K562 (cell line): ENCODE results near the gene DDC. TPM values are rescaled to one million over a fixed set of nuclear protein-coding genes. Genes with fewer than 3 reads are reported as not detected.

ENCODE experiments used
- BACH1 ChIP-seq: fragments of 200-800 bp; sonication (Bioruptor generic); IDR thresholded peaks from 2 replicates; pipeline ENCODE4 v1.6.1; 2016; ENCODE audit warnings: missing genetic modification characterization, missing compliant biosample characterization
- CBX2 ChIP-seq: fragments of 200-600 bp; sonication (generic); IDR thresholded peaks from one replicate; pipeline ENCODE4 v1.6.1; 2012; ENCODE audit warnings: mild to moderate bottlenecking, low read length, inconsistent platforms; ENCODE audit not compliant: insufficient read depth, poor library complexity, severe bottlenecking
- FIP1L1 ChIP-seq: fragments of 200-400 bp; formaldehyde crosslinking; IDR thresholded peaks from 2 replicates; pipeline ENCODE4 v1.6.1; 2018; ENCODE audit warnings: mild to moderate bottlenecking, low read depth, low read length; ENCODE audit not compliant: poor library complexity, severe bottlenecking
- HNRNPL ChIP-seq: fragments of 200-400 bp; formaldehyde crosslinking; IDR thresholded peaks from 2 replicates; pipeline ENCODE4 v1.6.1; 2017; ENCODE audit warnings: low read depth, mild to moderate bottlenecking, low read length
- MED1 ChIP-seq: sonication (generic); formaldehyde crosslinking; IDR thresholded peaks from 2 replicates; pipeline ENCODE4 v1.8.1; 2023; ENCODE audit warnings: missing genetic modification reagents, borderline replicate concordance
- MEF2A ChIP-seq: IDR thresholded peaks from 2 replicates; pipeline ENCODE4 v1.6.1; 2011; ENCODE audit warnings: low read depth, mild to moderate bottlenecking, low read length, moderate library complexity; ENCODE audit not compliant: control insufficient read depth
- RBM25 ChIP-seq: fragments of 200-400 bp; formaldehyde crosslinking; IDR thresholded peaks from 2 replicates; pipeline ENCODE4 v1.6.1; 2018; ENCODE audit warnings: low read length, low read depth, moderate library complexity; ENCODE audit not compliant: severe bottlenecking
- SMAD2 ChIP-seq: fragments of 150-350 bp; IDR thresholded peaks from 2 replicates; pipeline ENCODE4 v1.6.1; 2014; ENCODE audit warnings: low read depth, mild to moderate bottlenecking, low read length
- SUPT5H ChIP-seq: fragments of 450-650 bp; IDR thresholded peaks from 2 replicates; pipeline ENCODE4 v1.6.1; 2016
- ZC3H11A ChIP-seq: IDR thresholded peaks from 2 replicates; pipeline ENCODE4 v1.6.1; 2012; ENCODE audit warnings: low read depth, low read length, improper control_type of control experiment
- ZFP36 ChIP-seq: fragments of 150-350 bp; IDR thresholded peaks from 2 replicates; pipeline ENCODE4 v1.6.1; 2018; ENCODE audit warnings: low read length, low read depth; ENCODE audit not compliant: partially characterized antibody
- ZNF75A ChIP-seq: fragments of 450-650 bp; formaldehyde crosslinking; IDR thresholded peaks from 2 replicates; pipeline ENCODE4 v1.4.0; 2020; ENCODE audit warnings: mild to moderate bottlenecking
- ZNF780A ChIP-seq: fragments of 250-450 bp; sonication (Bioruptor Pico); IDR thresholded peaks from 2 replicates; pipeline ENCODE4 v1.5.0; 2021; ENCODE audit warnings: mild to moderate bottlenecking
- polyA plus RNA-seq, 8 experiments: library from polyadenylated mRNA; depleted of rRNA in 4 of 8; stranded (reverse) in 5 of 8; unstranded in 3 of 8; fragments of >200 nt; fragmentation: Nextera tagmentation in 2 of 8; fragmentation: Illumina TruSeq in 1 of 8; extraction: Ambion mirVana in 2 of 8; extraction: Trizol in 1 of 8; gene quantifications; 2 replicates each; pipeline versions ENCODE4 v1.2.1 to v1.2.3, GENCODE V29; 2011 to 2014; ENCODE audit warnings: inconsistent platforms in 1 of 8, missing spikeins in 1 of 8
- total RNA-seq, 7 experiments: library from RNA; depleted of rRNA in 6 of 7; stranded (reverse); fragments of >200 nt in 6 of 7; fragmentation: Illumina TruSeq in 2 of 7; extraction: Trizol in 2 of 7; gene quantifications; 2 replicates each; pipeline versions ENCODE4 v1.2.1 to v1.2.3, GENCODE V29; 2011 to 2021; ENCODE audit warnings: low replicate concordance in 1 of 7
- TF ChIP-seq, protein P1 (sequence below), 2 experiments: fragments of 450-650 bp; formaldehyde crosslinking in 1 of 2; IDR thresholded peaks; 2 replicates each; pipeline versions ENCODE4 v1.4.0 to v1.6.1; 2014 to 2020; ENCODE audit warnings: mild to moderate bottlenecking in 2 of 2, borderline replicate concordance in 1 of 2, low read depth in 1 of 2
- TF ChIP-seq, protein P2 (sequence below): fragments of 450-650 bp; IDR thresholded peaks from 2 replicates; pipeline ENCODE4 v1.6.1; 2017; ENCODE audit warnings: antibody characterized with exemption
- TF ChIP-seq, protein P3 (sequence below): sonication (generic); formaldehyde crosslinking; IDR thresholded peaks from 2 replicates; pipeline ENCODE4 v1.8.0; 2022; ENCODE audit warnings: mild to moderate bottlenecking, missing genetic modification reagents, borderline replicate concordance

Gene DDC
- total and polyA plus RNA-seq, 9 of the 15 experiments (the other 6 are each of a cell fraction or from before 2014, with no cell fraction given), result not detected

DNA sequence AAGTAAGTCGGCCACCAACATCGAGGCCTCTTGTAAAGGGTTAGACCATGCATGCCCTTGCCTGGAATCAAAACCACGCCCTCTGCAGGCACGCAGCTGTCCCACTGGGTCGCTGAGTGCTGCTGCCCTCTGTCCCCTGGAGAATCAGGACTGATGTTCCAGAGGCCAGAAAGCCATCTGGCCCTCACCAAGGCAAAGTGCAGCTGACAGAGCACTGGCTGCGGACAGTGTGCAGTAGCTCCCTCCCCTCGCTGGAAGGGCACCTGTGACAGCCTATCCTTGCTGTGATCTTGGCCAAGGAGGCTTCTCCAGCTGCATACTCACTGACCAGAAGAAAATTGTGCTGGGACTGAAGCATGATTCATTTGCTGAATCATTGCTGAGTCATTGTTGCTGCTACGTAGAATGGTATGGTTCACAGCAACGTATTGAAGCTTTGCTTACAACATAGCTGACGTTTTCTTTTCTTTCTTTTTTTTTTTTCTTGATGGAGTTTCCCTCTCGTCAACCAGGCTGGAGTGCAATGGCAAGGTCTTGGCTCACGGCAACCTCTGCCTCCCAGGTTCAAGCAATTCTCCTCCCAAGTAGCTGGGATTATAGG, 30.4 kb downstream of the DDC start (continued):
- TF ChIP-seq, protein P1, sequence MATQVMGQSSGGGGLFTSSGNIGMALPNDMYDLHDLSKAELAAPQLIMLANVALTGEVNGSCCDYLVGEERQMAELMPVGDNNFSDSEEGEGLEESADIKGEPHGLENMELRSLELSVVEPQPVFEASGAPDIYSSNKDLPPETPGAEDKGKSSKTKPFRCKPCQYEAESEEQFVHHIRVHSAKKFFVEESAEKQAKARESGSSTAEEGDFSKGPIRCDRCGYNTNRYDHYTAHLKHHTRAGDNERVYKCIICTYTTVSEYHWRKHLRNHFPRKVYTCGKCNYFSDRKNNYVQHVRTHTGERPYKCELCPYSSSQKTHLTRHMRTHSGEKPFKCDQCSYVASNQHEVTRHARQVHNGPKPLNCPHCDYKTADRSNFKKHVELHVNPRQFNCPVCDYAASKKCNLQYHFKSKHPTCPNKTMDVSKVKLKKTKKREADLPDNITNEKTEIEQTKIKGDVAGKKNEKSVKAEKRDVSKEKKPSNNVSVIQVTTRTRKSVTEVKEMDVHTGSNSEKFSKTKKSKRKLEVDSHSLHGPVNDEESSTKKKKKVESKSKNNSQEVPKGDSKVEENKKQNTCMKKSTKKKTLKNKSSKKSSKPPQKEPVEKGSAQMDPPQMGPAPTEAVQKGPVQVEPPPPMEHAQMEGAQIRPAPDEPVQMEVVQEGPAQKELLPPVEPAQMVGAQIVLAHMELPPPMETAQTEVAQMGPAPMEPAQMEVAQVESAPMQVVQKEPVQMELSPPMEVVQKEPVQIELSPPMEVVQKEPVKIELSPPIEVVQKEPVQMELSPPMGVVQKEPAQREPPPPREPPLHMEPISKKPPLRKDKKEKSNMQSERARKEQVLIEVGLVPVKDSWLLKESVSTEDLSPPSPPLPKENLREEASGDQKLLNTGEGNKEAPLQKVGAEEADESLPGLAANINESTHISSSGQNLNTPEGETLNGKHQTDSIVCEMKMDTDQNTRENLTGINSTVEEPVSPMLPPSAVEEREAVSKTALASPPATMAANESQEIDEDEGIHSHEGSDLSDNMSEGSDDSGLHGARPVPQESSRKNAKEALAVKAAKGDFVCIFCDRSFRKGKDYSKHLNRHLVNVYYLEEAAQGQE (IDR thresholded peaks at IDR 0.05; ENCODE audit: borderline replicate concordance), result peak; percentile 28; the same call in 1 of the 2 replicates
- TF ChIP-seq, protein P1 (CRISPR knock-in tag; IDR thresholded peaks at IDR 0.05; ENCODE audit: low read depth), result no peak
- TF ChIP-seq, protein P2, sequence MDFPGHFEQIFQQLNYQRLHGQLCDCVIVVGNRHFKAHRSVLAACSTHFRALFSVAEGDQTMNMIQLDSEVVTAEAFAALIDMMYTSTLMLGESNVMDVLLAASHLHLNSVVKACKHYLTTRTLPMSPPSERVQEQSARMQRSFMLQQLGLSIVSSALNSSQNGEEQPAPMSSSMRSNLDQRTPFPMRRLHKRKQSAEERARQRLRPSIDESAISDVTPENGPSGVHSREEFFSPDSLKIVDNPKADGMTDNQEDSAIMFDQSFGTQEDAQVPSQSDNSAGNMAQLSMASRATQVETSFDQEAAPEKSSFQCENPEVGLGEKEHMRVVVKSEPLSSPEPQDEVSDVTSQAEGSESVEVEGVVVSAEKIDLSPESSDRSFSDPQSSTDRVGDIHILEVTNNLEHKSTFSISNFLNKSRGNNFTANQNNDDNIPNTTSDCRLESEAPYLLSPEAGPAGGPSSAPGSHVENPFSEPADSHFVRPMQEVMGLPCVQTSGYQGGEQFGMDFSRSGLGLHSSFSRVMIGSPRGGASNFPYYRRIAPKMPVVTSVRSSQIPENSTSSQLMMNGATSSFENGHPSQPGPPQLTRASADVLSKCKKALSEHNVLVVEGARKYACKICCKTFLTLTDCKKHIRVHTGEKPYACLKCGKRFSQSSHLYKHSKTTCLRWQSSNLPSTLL, result no peak
- no peak for TF ChIP-seq MED1 (CRISPR knock-in tag)
- no peak for TF ChIP-seq SMAD2
- TF ChIP-seq ZFP36, result no peak
- TF ChIP-seq HNRNPL, result no peak
- TF ChIP-seq SUPT5H, result no peak
- TF ChIP-seq RBM25, result no peak
- TF ChIP-seq BACH1 (tag), result peak; percentile 100
- TF ChIP-seq CBX2, result no peak
- TF ChIP-seq MEF2A, result no peak
- TF ChIP-seq ZNF780A, result no peak
- TF ChIP-seq ZNF75A (CRISPR knock-in tag), result no peak
- no peak for TF ChIP-seq FIP1L1
- TF ChIP-seq, protein P3, sequence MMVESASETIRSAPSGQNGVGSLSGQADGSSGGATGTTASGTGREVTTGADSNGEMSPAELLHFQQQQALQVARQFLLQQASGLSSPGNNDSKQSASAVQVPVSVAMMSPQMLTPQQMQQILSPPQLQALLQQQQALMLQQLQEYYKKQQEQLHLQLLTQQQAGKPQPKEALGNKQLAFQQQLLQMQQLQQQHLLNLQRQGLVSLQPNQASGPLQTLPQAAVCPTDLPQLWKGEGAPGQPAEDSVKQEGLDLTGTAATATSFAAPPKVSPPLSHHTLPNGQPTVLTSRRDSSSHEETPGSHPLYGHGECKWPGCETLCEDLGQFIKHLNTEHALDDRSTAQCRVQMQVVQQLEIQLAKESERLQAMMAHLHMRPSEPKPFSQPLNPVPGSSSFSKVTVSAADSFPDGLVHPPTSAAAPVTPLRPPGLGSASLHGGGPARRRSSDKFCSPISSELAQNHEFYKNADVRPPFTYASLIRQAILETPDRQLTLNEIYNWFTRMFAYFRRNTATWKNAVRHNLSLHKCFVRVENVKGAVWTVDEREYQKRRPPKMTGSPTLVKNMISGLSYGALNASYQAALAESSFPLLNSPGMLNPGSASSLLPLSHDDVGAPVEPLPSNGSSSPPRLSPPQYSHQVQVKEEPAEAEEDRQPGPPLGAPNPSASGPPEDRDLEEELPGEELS, result no peak
- TF ChIP-seq ZC3H11A, result no peak
